ENCODE data around the gene C2CD4C. TPM values are rescaled to one million over a fixed set of nuclear protein-coding genes. Genes with fewer than 3 reads are reported as not detected.
"Not testable (repeated sequence)": the region's sequence is repeated elsewhere in the genome, so short reads cannot be mapped to it uniquely, and the experiment has no call there.

C2CD4C gene, protein sequence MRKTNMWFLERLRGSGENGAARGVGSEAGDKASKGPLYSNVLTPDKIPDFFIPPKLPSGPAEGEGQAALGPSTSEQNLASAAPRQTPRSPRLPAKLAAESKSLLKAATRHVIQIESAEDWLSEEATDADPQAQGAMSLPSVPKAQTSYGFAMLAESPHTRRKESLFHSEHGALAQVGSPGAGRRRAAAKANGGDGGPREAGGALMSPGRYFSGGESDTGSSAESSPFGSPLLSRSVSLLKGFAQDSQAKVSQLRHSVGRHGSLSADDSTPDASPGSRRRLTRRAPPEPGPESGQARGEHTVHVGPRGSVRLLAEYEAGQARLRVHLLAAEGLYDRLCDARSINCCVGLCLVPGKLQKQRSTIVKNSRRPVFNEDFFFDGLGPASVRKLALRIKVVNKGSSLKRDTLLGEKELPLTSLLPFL
- 6.0 and 11.9 TPM in 2 replicates for total RNA-seq (2014; rRNA removed; shearing (Covaris generic))

- in situ Hi-C loops (cut with HindIII; ENCODE audit: low sequenced_read_pairs), result no loop called here
- no peak for DNase-seq (ENCODE audit: low spot score)
Observed at GRCh38 chr19:408902-409515, at the start of gene C2CD4C. Gene C2CD4C (minus strand): TSS chr19:409147. CDS start chr19:408361, 786 bp downstream.

DNA sequence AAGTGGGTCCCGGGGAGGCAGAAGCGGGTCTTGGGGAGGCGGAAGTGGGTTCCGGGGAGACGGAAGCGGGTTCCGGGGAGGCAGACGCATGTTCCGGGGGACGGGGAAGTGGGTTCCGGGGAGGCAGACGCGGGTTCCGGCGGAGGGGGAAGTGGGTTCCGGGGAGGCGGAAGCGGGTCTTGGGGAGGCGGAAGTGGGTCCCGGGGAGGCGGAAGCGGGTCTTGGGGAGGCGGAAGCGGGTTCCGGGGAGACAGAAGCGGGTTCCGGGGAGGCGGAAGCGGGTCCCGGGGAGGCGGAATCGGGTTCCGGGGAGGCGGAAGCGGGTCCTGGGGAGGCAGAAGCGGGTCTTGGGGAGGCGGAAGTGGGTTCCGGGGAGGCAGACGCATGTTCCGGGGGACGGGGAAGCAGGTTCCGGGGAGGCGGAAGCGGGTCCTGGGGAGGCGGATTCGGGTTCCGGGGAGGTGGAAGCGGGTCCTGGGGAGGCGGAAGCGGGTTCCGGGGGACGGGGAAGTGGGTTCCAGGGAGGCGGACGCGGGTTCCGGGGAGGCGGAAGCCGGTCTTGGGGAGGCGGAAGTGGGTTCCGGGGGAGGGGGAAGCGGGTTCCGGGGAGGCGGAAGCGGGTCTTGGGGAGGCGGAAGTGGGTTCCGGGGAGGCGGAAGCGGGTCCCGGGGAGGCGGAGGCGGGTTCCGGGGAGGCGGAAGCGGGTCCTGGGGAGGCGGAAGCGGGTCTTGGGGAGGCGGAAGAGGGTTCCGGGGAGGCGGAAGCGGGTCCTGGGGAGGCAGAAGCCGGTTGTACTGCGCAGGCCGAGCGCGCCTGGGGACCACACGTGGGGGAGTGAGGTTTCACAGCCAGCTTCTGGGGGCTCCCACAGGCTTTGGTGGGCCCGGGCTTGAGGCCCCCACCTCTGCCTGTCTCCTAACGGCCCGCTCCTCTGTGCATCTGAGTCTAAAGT is 49.4 kb upstream of the C2CD4C start:
- DNase-seq (ENCODE audit: low spot score), result no peak
- in situ Hi-C loops (cut with HindIII; ENCODE audit: low sequenced_read_pairs), result no loop called here

DNA sequence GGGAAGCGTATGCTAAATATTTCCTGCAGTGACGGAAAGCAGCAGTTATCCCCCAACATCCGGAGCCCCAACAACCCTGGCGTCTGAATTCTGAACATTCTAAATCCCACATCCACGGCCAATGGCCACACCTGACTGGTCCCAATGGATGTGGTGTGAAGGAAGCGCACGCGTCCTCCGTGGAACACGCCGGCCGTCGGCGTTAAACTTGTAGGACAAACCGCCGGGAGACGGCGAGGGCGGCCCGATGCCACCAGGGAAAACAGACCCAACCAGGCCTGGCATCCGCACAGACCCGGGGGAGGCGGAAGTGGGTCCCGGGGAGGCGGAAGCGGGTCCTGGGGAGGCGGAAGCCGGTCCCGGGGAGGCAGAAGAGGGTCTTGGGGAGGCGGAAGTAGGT is 48.7 kb upstream of the C2CD4C start:
- no peak for DNase-seq (ENCODE audit: low spot score)
- in situ Hi-C loops (cut with HindIII; ENCODE audit: low sequenced_read_pairs), result no loop called here

DNA sequence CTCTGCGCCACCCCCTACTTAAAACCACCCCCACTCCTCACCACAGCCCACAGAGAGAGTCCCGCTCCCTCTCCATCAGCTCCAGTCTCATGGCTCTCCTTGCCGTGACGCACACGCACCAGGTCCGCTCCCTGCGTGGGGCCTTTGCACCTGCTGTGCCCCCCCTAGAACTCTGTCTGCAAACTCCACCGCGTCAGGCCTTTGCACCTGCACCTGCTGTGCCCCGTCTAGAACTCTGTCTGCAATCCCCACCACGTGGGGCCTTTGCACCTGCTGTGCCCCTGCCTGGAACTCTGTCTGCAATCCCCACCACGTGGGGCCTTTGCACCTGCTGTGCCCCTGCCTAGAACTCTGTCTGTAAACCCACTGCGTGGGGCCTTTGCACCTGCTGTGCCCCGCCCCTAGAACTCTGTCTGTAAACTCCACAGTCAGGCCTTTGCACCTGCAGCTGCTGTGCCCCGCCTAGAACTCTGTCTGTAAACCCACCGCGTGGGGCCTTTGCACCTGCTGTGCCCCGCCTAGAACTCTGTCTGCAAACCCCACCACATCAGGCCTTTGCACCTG is 47.7 kb upstream of the C2CD4C start:
- in situ Hi-C loops (cut with HindIII; ENCODE audit: low sequenced_read_pairs), result no loop called here
- DNase-seq (ENCODE audit: low spot score), result no peak

GRCh38 chr19:455851-456546 is 47.1 kb upstream of the C2CD4C start:
- in situ Hi-C loops (cut with HindIII; ENCODE audit: low sequenced_read_pairs), result no loop called here
- DNase-seq (ENCODE audit: low spot score), result no peak

DNA sequence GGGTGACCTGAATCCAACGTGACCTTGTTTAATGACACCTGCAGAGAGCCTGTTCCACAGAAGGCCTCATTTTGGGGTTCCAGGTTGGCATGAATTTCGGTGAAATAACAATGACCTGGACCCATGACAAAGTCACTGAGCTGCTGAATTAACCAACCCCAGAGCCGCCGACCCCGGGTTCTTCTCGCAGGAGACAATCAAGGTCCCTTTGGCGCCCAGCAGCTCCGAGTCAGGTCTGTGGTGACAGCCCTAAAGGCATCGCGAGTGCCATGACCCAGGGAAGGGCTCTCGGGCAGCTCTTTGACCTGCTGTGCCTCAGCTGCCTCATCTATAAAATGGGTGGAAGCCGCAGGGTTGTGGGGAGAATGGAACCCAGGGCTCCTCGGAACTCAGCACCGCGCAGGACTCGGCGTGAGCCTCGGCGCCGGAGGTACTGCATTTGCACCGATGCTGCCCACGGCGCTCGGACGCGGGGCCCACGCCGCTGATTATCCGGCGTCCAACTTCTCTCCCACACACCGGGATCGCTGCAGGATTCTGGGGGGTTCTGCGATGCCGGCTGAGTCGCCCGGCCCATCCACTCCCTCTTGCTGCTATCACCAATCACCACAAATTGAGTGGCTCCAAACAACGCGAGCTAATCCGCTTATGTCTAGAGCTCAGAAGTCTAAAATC is 46.2 kb upstream of the C2CD4C start:
- no peak for DNase-seq (ENCODE audit: low spot score)
- in situ Hi-C loops (cut with HindIII; ENCODE audit: low sequenced_read_pairs), result no loop called here

DNA sequence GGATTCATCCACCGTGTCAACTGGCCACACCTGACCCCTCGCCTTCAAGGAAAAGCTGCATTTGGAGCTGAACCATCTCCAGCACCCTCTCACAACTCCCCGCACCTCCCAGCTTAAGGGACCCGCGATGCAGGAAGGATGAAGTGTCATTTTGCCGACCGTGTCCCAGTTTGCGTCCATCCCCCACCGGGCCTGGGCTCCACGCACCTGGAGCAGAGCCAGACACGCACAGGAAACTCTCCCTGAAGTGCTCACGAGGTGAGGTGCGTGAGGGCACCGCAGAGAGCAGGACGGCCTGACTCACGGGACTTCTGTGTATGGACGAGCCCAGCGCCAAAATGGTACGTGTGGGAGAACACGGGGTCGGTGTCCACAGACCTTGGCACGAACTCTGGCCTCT is 44.7 kb upstream of the C2CD4C start:
- in situ Hi-C loops (cut with HindIII; ENCODE audit: low sequenced_read_pairs), result no loop called here
- DNase-seq (ENCODE audit: low spot score), result no peak

GRCh38 chr19:452829-453228 is 43.9 kb upstream of the C2CD4C start:
- DNase-seq (ENCODE audit: low spot score), result no peak
- in situ Hi-C loops (cut with HindIII; ENCODE audit: low sequenced_read_pairs), result no loop called here

DNA sequence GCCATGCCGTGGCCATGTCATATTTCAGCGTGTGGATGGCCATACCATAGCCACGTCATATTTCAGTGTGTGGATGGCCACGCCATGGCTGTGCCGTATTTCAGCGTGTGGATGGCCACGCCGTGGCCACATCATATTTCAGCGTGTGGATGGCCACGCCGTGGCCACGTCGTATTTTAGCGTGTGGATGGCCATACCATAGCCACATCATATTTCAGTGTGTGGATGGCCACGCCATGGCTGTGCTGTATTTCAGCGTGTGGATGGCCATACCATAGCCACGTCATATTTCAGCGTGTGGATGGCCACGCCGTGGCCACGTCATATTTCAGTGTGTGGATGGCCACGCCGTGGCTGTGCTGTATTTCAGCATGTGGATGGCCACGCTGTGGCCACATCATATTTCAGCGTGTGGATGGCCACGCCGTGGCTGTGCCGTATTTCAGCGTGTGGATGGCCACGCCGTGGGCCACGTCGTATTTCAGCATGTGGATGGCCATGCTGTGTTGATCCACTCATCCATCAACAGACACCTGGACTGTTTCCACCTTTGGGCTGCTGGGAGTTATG is 42.0 kb upstream of the C2CD4C start:
- in situ Hi-C loops (cut with HindIII; ENCODE audit: low sequenced_read_pairs); DNase-seq (ENCODE audit: low spot score): not testable (repeated sequence)

DNA sequence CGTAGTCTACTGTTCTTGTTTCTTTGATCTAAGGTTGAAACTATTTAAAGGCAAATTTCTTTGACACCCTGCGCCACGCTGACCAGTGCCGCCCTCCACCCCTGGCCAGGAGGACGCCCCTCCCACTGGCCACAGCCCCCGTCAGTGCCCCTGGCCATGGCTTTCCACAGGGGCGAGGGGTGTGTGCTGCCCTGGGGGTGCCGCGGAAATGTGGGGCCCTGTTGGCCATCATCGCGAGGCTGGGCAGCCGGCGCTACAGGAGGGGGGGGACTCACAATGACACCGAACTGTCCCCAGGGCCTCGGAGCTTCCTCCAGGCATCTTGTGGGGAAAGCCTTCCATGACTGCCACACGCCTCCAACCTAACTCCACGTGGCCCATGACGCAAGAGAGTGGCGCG is 41.0 kb upstream of the C2CD4C start:
- DNase-seq (ENCODE audit: low spot score), result no peak
- in situ Hi-C loops (cut with HindIII; ENCODE audit: low sequenced_read_pairs), result no loop called here

GRCh38 chr19:447816-448560 is 39.0 kb upstream of the C2CD4C start:
- in situ Hi-C loops (cut with HindIII; ENCODE audit: low sequenced_read_pairs), result no loop called here
- DNase-seq (ENCODE audit: low spot score), result no peak

DNA sequence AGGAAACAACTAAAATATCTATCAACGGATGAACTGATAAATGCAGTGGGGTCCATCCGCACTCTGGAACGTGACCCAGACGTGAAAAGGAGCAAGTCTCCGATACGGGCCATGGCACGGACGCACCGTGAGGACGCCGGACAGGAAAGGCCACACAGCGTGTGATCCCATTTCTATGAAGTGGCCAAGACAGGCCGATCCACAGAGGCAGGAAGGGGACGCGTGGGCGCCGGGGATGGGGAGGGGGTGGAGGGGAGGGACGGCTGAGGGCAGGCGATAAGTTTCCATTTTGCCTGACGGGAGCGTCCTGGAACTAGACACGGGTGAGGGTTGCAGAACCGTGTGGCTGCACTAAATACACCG is 38.1 kb upstream of the C2CD4C start:
- DNase-seq (ENCODE audit: low spot score), result no peak
- in situ Hi-C loops (cut with HindIII; ENCODE audit: low sequenced_read_pairs), result no loop called here

GRCh38 chr19:444677-445210 is 35.8 kb upstream of the C2CD4C start:
- in situ Hi-C loops (cut with HindIII; ENCODE audit: low sequenced_read_pairs), result no loop called here
- no peak for DNase-seq (ENCODE audit: low spot score)

GRCh38 chr19:443005-443404 is 34.1 kb upstream of the C2CD4C start:
- in situ Hi-C loops (cut with HindIII; ENCODE audit: low sequenced_read_pairs), result no loop called here
- DNase-seq (ENCODE audit: low spot score), result no peak

DNA sequence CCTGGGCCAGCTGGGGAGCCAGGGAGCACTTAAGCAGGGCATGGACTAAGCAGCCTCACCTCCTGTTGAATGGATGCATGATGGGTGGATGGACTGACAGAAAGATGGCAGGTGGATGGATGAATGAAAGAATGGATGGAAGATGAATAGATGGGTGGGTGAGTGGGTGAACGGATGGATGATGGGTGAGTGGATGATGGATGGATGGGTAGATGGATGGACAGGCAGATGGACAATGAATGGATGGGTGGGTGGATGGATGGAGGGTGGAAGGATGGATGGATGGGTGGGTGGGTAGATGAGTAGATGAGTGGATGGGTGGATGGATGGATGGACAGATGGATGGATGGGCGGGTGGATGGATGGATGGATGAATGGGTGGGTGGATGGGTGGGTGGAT is 33.1 kb upstream of the C2CD4C start:
- in situ Hi-C loops (cut with HindIII; ENCODE audit: low sequenced_read_pairs), result no loop called here
- DNase-seq (ENCODE audit: low spot score), result no peak

GRCh38 chr19:441213-441836 is 32.4 kb upstream of the C2CD4C start:
- in situ Hi-C loops (cut with HindIII; ENCODE audit: low sequenced_read_pairs), result no loop called here
- DNase-seq (ENCODE audit: low spot score), result no peak
